NCI-H345 treated with DMSO at 0.1 percent for 48 hours (cell line): ENCODE results near the gene SLC25A34.

Source experiments
- DNase-seq: peaks from one replicate; lab custom pipeline; 2025; ENCODE audit not compliant: unreplicated experiment; lab: John Stamatoyannopoulos, UW

The SLC25A34 gene

GRCh38 chr1:15714406-15715136 lies 21.5 kb upstream of the SLC25A34 start:
- no peak for DNase-seq

DNA sequence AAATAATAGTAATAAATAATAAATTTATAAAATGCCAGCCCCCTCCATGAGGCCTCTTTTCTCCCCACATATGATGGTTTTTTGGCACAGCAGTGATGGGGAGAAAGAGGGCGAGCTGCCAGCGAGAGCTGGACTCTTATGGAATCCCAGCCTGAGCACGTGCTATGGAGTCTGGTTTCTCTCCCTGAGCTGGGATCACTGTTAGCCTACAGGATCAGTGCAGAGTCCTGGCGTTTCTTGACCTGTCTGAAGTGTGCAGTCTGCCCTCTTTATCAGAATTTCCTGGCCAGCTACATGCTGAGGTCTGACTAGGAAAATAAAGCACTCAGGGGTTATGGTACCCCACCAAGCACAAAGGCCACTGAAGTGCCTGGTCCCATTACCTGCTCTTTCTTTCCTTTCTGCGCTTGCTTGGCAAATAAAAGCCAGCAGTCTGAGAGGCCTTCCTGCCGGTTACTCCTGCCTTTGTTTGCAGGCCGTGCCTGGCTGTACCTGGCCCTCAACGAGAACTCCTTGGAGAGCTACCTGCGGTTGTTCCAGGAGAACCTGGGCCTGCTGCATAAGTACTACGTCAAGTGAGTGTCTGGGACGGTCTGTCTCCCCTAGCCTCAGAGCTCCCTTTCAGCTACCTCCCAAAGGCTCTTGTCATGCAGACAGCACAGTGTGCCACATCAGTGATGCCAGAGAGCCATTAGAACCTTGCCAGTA lies 18.5 kb upstream of the SLC25A34 start:
- DNase-seq: no peak

GRCh38 chr1:15718199-15718601 lies 17.9 kb upstream of the SLC25A34 start:
- no peak for DNase-seq

- DNase-seq: no peak
Observed at GRCh38 chr1:15719381-15720120, 16.5 kb upstream of the SLC25A34 start.

GRCh38 chr1:15720861-15721260 lies 15.2 kb upstream of the SLC25A34 start:
- DNase-seq: no peak

- no peak for DNase-seq
Observed at GRCh38 chr1:15722411-15722810, 13.6 kb upstream of the SLC25A34 start.

DNA sequence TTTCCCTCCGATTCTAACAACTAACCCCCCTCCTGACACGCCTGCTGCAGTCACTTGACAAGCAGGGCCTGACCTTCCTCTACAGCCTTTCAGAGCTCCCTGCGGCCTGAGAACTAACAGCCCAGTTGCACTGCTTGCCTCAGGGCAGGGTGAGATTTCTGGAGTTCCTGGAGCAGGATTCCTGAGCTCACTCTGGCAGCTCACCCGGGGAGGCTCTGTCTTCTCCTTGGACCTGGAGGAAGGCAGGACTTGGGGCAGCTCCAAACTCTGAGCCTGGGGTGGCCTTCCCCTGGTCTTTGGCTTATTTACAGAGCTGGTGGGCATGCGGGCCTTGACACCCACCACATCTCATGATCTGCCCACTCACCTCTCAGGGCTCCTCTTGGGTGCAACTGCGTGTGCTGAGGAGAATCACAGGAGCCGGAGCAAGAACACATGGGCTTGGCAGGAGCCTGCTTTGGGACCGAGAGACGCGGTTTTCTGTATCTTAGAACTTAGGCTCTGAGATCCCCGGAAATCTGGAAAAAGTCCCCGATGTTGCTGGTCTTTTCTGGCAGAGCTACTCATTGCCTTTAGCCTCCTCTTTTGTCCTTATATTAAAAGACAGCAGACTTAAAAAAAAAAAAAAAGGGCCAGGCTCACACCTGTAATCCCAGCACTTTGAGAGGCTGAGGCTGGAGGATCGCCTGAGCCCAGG lies 13.1 kb upstream of the SLC25A34 start:
- DNase-seq: no peak

GRCh38 chr1:15723631-15724246 lies 12.3 kb upstream of the SLC25A34 start:
- DNase-seq: no peak

DNA sequence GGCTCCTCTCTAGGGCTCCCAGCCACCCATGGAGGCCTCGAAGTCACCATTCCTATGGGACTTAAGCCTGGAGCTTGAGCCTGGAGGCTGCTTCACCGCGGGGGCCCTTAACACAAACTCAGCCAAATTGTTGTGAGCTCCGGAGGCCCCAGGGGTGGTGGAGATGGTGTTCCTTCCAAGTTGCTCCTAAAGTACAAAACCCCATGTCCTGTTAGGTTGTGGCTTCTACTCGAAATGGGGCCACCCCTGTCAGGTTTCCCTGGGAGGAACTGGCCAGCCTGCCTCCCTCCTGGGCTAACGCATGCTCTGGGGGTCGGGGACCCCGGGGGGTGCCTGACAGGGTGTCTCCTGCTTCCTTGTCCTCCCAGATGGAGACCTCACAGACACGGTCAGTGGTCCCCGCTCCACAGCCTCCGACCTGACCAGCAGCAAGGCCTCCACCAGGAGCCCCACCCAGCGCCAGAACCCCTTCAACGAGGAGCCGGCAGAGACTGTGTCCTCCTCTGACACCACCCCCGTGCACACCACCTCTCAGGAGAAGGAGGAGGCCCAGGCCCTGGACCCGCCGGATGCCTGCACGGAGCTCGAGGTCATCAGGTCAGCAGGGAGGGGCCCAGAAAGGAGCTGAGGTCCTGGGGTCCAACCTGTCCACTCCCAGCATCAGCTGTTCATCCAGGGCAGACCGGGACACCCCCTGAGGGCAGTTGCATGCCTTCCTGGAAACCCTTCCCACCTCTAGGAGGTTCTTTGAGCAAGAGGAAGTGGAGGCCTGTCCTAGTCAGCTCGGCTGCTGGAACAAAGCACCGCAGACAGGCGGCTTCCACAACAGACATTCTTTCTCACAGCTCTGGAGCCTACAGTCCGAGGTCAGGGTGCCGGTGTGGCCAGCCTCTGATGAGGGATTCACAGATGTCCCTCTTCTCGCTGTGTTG lies 10.8 kb upstream of the SLC25A34 start:
- no peak for DNase-seq

DNA sequence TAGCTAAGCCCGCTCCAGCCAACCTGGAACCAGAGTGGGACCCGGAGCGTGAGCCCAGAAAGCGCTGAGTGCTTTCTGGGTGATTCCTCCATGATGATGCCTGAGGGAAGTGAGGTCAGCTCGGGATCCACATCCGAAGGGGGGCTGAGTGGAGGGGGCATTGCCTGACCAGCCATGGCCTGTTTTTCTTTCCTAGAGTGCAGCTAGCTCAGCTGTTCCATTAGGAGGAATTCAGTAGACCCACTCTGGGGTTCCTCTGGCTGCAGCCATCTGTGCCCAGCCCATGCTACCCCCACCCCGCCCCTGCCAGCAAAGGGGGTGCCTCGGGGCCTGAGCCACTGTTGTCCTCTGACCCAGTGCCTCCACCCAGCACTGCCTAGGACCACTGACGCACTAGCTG lies 9.6 kb upstream of the SLC25A34 start:
- no peak for DNase-seq

DNA sequence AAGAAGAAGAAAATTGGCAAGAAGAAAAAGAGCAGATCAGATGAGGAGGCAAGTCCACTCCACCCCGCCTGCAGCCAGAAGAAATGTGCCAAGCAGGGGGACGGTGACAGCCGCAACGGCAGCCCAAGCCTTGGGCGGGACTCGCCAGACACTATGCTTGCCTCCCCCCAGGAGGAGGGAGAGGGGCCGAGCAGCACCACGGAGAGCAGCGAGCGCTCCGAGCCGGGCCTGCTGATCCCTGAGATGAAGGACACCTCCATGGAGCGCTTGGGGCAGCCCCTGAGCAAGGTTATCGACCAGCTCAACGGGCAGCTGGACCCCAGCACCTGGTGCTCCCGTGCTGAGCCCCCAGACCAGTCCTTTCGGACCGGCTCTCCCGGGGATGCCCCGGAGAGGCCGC lies 9.0 kb upstream of the SLC25A34 start:
- no peak for DNase-seq

- no peak for DNase-seq
Observed at GRCh38 chr1:15727424-15727823, 8.6 kb upstream of the SLC25A34 start.

- DNase-seq: no peak
Observed at GRCh38 chr1:15727866-15728534, 8.1 kb upstream of the SLC25A34 start.

DNA sequence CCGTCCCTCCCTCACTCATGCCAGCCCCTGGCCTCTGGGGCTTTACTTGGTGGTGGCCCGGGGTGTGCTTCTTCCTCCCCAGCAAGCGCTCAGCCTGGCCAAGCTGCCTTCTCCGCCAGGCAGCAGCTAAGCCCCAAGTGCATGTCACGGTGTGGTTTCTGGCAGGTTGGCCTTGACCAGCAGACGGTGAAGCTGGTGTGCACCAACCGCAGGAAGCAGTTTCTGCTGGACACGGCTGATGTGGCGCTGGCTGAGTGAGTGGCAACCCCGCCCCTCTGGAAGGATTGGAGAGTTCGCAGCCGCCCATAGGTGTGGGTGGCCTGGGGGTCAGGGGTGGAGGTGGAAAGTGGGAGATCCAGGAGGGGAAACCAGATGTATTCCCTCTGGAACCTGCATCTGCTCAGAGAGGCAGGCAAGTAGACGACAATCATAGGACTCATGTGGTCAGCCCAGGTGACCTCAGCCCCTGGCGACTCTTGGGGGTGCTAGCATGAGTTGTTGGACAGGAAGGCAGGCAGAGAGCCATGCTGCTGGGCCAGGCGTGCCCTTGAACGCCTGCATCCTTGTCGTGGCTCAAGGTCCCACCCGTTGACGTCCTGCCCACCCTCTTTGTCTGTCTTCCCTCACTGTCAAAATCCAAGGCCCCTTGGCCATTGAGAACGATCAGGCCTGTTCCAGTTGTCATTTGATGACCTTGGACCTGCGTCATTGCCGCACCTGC lies 7.0 kb upstream of the SLC25A34 start:
- no peak for DNase-seq

- no peak for DNase-seq
Observed at GRCh38 chr1:15730423-15730822, 5.6 kb upstream of the SLC25A34 start.

DNA sequence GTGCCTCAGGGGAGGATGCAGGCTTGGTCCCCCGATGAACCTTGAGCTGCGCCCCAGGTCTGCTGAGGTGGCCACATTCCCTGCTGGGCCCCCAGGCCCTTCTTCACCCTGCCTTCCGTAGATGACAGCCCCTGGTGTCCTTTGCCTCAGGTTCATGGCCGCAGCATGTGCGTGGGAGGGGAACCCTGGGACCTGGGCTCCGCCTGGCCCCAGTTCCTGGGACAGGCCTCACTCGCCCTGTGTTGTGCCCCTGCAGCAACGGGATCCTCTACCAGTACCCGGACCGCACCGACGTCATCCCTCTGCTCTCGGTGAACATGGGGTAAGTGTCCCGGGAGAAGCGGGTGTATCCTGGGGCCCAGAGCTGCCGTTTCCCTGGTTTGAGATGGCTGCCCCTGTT lies 5.1 kb upstream of the SLC25A34 start:
- DNase-seq: no peak

- no peak for DNase-seq
Observed at GRCh38 chr1:15731735-15732685, 4.0 kb upstream of the SLC25A34 start.

GRCh38 chr1:15732686-15733081 lies 3.4 kb upstream of the SLC25A34 start:
- DNase-seq: no peak
